Stomach (tissue), 9 donors: ENCODE measurements around the gene XRCC6. TPM values are rescaled to one million over a fixed set of nuclear protein-coding genes. Genes with fewer than 3 reads are reported as not detected.

ENCODE experiments used
- DNase-seq, 2 donors: peaks; one replicate each; pipeline versions ENCODE4 v3.0.0 to v3.0.0-alpha.2; 2013 to 2019
- H3K27ac ChIP-seq, 5 donors: fragments of 200-600 bp in 4 of 5; sonication (generic) in 4 of 5; one replicate each; pipeline ENCODE4 v1.5.1; 2013 to 2019; ENCODE audit warnings: mild to moderate bottlenecking in 1 of 5, moderate library complexity in 1 of 5
- H3K27me3 ChIP-seq, 3 donors: fragments of 200-600 bp; sonication (generic); one replicate each; pipeline ENCODE4 v1.5.1; 2017 to 2019; ENCODE audit warnings: mixed run types in 1 of 3
- H3K36me3 ChIP-seq, 4 donors: fragments of 200-600 bp; sonication (generic); 1 replicate in 3 of 4; 2 replicates in 1 of 4; pipeline ENCODE4 v1.5.1; 2016 to 2019
- H3K4me1 ChIP-seq, 4 donors: fragments of 200-600 bp; sonication (generic); one replicate each; pipeline ENCODE4 v1.5.1; 2016 to 2019
- H3K4me3 ChIP-seq, 4 donors: fragments of 200-600 bp; sonication (generic) in 3 of 4; one replicate each; pipeline ENCODE4 v1.5.1; 2016 to 2019; ENCODE audit warnings: mild to moderate bottlenecking in 1 of 4
- H3K9me3 ChIP-seq, 4 donors: fragments of 200-600 bp; sonication (generic); one replicate each; pipeline ENCODE4 v1.5.1; 2016 to 2019
- EP300 ChIP-seq: sonication (generic); formaldehyde crosslinking; IDR thresholded peaks from one replicate; pipeline ENCODE4 v1.6.1; 2017; ENCODE audit warnings: antibody characterized with exemption
- POLR2A ChIP-seq, 4 donors: fragments of 450-650 bp; IDR thresholded peaks; one replicate each; pipeline ENCODE4 v1.6.1; 2016; ENCODE audit warnings: antibody characterized with exemption in 4 of 4, control low read depth in 2 of 4, mild to moderate bottlenecking in 1 of 4, moderate library complexity in 1 of 4
- POLR2AphosphoS5 ChIP-seq, 3 donors: sonication (generic); formaldehyde crosslinking; IDR thresholded peaks; one replicate each; pipeline ENCODE4 v1.6.1; 2016; ENCODE audit warnings: antibody characterized with exemption in 3 of 3
- WGBS, 5 donors: extraction: QIAGEN DNeasy Blood & Tissue Kit in 3 of 5; methylation state at CpG; one replicate each; pipeline versions ENCODE4 v1.1.5 to v1.1.7; 2013 to 2018; 5-methylcytosine and 5-hydroxymethylcytosine counted together
- intact Hi-C: fragments of 100-400 bp; cut with DNase I; formaldehyde crosslinking; loops from one replicate; pipeline ENCODE4 v1.15.1; 2023; ENCODE audit warnings: low total_unique reads
- polyA plus RNA-seq, 3 donors: library from polyadenylated mRNA; stranded (reverse); fragments of 200-250 nt; gene quantifications; one replicate each; pipeline ENCODE4 v1.2.3, GENCODE V29; 2013
- small RNA-seq, 4 donors: library from RNA; depleted of rRNA; stranded (forward); fragments of <200 nt; gene quantifications; one replicate each; pipeline ENCODE3, GENCODE V24; 2016
- total RNA-seq, 5 donors: library from RNA; depleted of rRNA; stranded (reverse); fragments of >200 nt; gene quantifications; one replicate each; pipeline versions ENCODE4 v1.1.0 to v1.2.3, GENCODE V29; 2014 to 2016
- TF ChIP-seq, protein P1 (sequence below), 7 experiments: fragments of 450-650 bp in 4 of 7; fragments of 200-600 bp in 3 of 7; sonication (generic) in 3 of 7; IDR thresholded peaks; one replicate each; pipeline ENCODE4 v1.5.1; 2016 to 2019; ENCODE audit warnings: antibody characterized with exemption in 7 of 7, control low read depth in 2 of 7, mild to moderate bottlenecking in 1 of 7
- donor health status: healthy with polysubstance abuse.
- donor health status: Bipolar disorder and iron deficiency.
- donor health status: healthy.

Gene XRCC6
- total and polyA plus RNA-seq, 8 donors = 40.3 to 315 (median 133) TPM

DNA sequence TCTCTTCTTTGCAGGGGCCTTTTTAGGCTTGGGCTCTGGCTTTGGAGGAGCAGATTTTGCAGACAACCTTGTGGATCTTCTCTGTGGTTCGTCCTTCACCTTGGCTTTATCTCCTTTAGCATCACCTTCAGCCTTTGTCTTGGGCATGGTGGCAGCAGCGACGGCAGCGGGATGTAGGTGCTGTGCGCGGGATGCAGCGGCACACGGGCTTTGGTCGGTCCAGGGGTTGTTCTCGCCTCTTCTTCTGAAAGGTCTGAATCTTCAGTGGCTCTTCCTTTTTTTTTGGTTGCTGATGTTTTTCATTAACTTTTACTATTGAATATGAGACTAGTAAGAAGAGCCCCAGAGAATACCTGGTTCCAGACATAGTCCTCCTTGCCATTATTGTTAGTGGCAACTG lies 88.2 kb downstream of the XRCC6 start:
- H3K9me3 ChIP-seq = no peaks in the 10 kb centered on the region
- WGBS, 5 donors = 85 to 96% (median 87%) methylated on average over 10 of the region's 10 CpGs
- H3K4me1 ChIP-seq = no peaks in the 10 kb centered on the region
- H3K27ac ChIP-seq = no peak overlapping the region
- no peak for TF ChIP-seq EP300
- no peak for TF ChIP-seq POLR2A (IDR thresholded peaks at IDR 0.05)
- TF ChIP-seq POLR2AphosphoS5 (IDR thresholded peaks at IDR 0.05) = no peak
- TF ChIP-seq, protein P1, sequence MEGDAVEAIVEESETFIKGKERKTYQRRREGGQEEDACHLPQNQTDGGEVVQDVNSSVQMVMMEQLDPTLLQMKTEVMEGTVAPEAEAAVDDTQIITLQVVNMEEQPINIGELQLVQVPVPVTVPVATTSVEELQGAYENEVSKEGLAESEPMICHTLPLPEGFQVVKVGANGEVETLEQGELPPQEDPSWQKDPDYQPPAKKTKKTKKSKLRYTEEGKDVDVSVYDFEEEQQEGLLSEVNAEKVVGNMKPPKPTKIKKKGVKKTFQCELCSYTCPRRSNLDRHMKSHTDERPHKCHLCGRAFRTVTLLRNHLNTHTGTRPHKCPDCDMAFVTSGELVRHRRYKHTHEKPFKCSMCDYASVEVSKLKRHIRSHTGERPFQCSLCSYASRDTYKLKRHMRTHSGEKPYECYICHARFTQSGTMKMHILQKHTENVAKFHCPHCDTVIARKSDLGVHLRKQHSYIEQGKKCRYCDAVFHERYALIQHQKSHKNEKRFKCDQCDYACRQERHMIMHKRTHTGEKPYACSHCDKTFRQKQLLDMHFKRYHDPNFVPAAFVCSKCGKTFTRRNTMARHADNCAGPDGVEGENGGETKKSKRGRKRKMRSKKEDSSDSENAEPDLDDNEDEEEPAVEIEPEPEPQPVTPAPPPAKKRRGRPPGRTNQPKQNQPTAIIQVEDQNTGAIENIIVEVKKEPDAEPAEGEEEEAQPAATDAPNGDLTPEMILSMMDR (IDR thresholded peaks at IDR 0.05) = no peak
- H3K27me3 ChIP-seq = no peaks in the 10 kb centered on the region
- intact Hi-C loops = no loop called here
- no peak for DNase-seq
- H3K36me3 ChIP-seq = no peaks in the 10 kb centered on the region
- H3K4me3 ChIP-seq = no peak overlapping the region

DNA sequence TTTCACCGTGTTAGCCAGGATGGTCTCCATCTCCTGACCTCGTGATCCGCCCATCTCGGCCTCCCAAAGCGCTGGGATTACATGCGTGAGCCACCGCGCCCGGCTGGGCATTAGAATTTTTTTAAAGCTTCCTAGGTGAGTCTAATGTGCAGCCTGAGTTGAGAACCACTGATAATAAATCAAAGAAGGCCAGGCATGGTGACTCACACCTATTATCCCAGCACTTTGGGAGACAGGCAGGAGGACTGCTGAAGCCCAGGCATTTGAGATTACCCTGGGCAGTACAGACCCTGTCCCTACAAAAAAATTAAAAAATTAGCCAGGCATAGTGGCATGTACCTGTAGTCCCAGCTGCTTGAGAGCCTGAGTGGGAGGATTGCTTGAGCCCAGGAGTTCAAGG lies 91.9 kb downstream of the XRCC6 start:
- Histone ChIP-seq H3K4me3 (no peak overlapping the region), H3K27me3 (no peaks in the 10 kb centered on the region), H3K36me3 (no peaks in the 10 kb centered on the region), H3K9me3 (no peaks in the 10 kb centered on the region), H3K4me1 (no peaks in the 10 kb centered on the region), H3K27ac (no peak overlapping the region)
- TF ChIP-seq POLR2AphosphoS5 (IDR thresholded peaks at IDR 0.05) = no peak
- TF ChIP-seq EP300 = no peak
- TF ChIP-seq, protein P1 (IDR thresholded peaks at IDR 0.05) = no peak
- TF ChIP-seq POLR2A (IDR thresholded peaks at IDR 0.05) = no peak
- DNase-seq = no peak
- 84 to 92% (median 88%) methylated on average over 8 to 9 of the region's 9 CpGs for WGBS, 5 donors
- intact Hi-C loops = no loop called here

Small RNAs within 50 kb of the gene (small RNA-seq; reads per million reads assigned to genes)
- gene HMGN2P10 (0 reads per million in 4 donors), gene RF00019 (0 reads per million in 4 donors), gene RNU6-476P (0 reads per million in 4 donors)

Other genes with a start within 250 kb of the XRCC6 start
- gene TEF, start 239.4 kb upstream of the XRCC6 start, total RNA-seq = 10 to 100 TPM in 3 of 5 donors, 1 to 10 TPM in 2; 7.0 to 29.1 (median 19.3) TPM
- gene TEF, start 239.4 kb upstream of the XRCC6 start, polyA plus RNA-seq = 10 to 100 TPM in 1 of 3 donors, 1 to 10 TPM in 2; 6.7 to 12.2 (median 8.2) TPM
- 10 to 100 TPM; 19.8 to 42.4 (median 31.5) TPM for gene TOB2, start 174.5 kb upstream of the XRCC6 start, total RNA-seq
- gene TOB2, start 174.5 kb upstream of the XRCC6 start, polyA plus RNA-seq = 10 to 100 TPM; 11.0 to 17.1 (median 13.0) TPM
- gene PHF5A, start 152.6 kb upstream of the XRCC6 start, total RNA-seq = 10 to 100 TPM in 4 of 5 donors, under 1 TPM in 1; 0.58 to 54.5 (median 28.8) TPM
- gene PHF5A, start 152.6 kb upstream of the XRCC6 start, polyA plus RNA-seq = 10 to 100 TPM; 42.8 to 51.9 (median 48.0) TPM
- 100 to 1,000 TPM in 3 of 5 donors, 10 to 100 TPM in 2; 87.0 to 238 (median 116) TPM for gene ACO2, start 152.2 kb upstream of the XRCC6 start, total RNA-seq
- 10 to 100 TPM; 46.6 to 51.5 (median 51.1) TPM for gene ACO2, start 152.2 kb upstream of the XRCC6 start, polyA plus RNA-seq
- 10 to 100 TPM in 2 of 5 donors, 1 to 10 TPM in 3; 2.6 to 13.4 (median 7.1) TPM for gene POLR3H, start 76.8 kb upstream of the XRCC6 start, total RNA-seq
- 10 to 100 TPM; 16.6 to 21.7 (median 16.7) TPM for gene POLR3H, start 76.8 kb upstream of the XRCC6 start, polyA plus RNA-seq
- gene CSDC2, start 60.3 kb upstream of the XRCC6 start, total RNA-seq = 1 to 10 TPM in 3 of 5 donors, under 1 TPM in 1, not detected in 1; 0.89 to 6.5 (median 1.4) TPM
- gene CSDC2, start 60.3 kb upstream of the XRCC6 start, polyA plus RNA-seq = 1 to 10 TPM; 1.8 to 5.5 (median 2.8) TPM
- 100 to 1,000 TPM in 1 of 5 donors, 10 to 100 TPM in 4; 15.2 to 131 (median 41.9) TPM for gene PMM1, start 31.5 kb upstream of the XRCC6 start, total RNA-seq
- 100 to 1,000 TPM in 2 of 3 donors, 10 to 100 TPM in 1; 54.6 to 126 (median 102) TPM for gene PMM1, start 31.5 kb upstream of the XRCC6 start, polyA plus RNA-seq
- 10 to 100 TPM; 10.4 to 39.7 (median 15.4) TPM for gene DESI1, start 252 bp upstream of the XRCC6 start, total RNA-seq
- 10 to 100 TPM; 11.9 to 17.4 (median 16.2) TPM for gene DESI1, start 252 bp upstream of the XRCC6 start, polyA plus RNA-seq
- 100 to 1,000 TPM in 1 of 5 donors, 10 to 100 TPM in 4; 12.2 to 151 (median 60.7) TPM for gene SNU13, start 67.6 kb downstream of the XRCC6 start, total RNA-seq
- gene SNU13, start 67.6 kb downstream of the XRCC6 start, polyA plus RNA-seq = 100 to 1,000 TPM; 131 to 154 (median 152) TPM
- gene MEI1, start 78.2 kb downstream of the XRCC6 start, total RNA-seq = 10 to 100 TPM in 1 of 5 donors, 1 to 10 TPM in 2, not detected in 2; 1.7 to 15.2 (median 5.4) TPM
- gene MEI1, start 78.2 kb downstream of the XRCC6 start, polyA plus RNA-seq = 1 to 10 TPM; 1.6 to 3.7 (median 3.1) TPM
- gene CCDC134, start 179.4 kb downstream of the XRCC6 start, total RNA-seq = 10 to 100 TPM in 2 of 5 donors, 1 to 10 TPM in 2, not detected in 1; 4.9 to 16.5 (median 12.1) TPM
- 1 to 10 TPM in 2 of 3 donors, not detected in 1; 1.6 to 2.5 TPM for gene CCDC134, start 179.4 kb downstream of the XRCC6 start, polyA plus RNA-seq
- gene SREBF2, start 211.8 kb downstream of the XRCC6 start, total RNA-seq = 100 to 1,000 TPM in 1 of 5 donors, 10 to 100 TPM in 4; 41.3 to 159 (median 91.7) TPM
- gene SREBF2, start 211.8 kb downstream of the XRCC6 start, polyA plus RNA-seq = 10 to 100 TPM; 12.2 to 48.7 (median 29.8) TPM